Astrocyte (in vitro differentiated cells and primary cell): ENCODE measurements around the gene ASGR2. TPM values are rescaled to one million over a fixed set of nuclear protein-coding genes. Genes with fewer than 3 reads are reported as not detected.

Experiments used
- DNase-seq: peaks from one replicate; pipeline ENCODE4 v3.0.0-alpha.2; 2010; ENCODE audit warnings: low read depth
- FAIRE-seq: peaks from 2 replicates; lab custom pipeline; 2011; peaks lifted over from hg19 to GRCh38; lab: Jason Lieb, UNC
- H2AFZ ChIP-seq: 2 replicates; pipeline ENCODE4 v1.6.0; 2012; ENCODE audit warnings: low read depth, low read length, inconsistent platforms
- H3K27ac ChIP-seq: 2 replicates; pipeline ENCODE4 v1.5.1; 2011; ENCODE audit warnings: low read depth, low read length, inconsistent platforms
- H3K27me3 ChIP-seq: 2 replicates; pipeline ENCODE4 v1.6.0; 2011; ENCODE audit warnings: low read length, inconsistent platforms; ENCODE audit not compliant: insufficient read depth
- H3K36me3 ChIP-seq: 2 replicates; pipeline ENCODE4 v1.5.1; 2011; ENCODE audit warnings: low read length, inconsistent platforms; ENCODE audit not compliant: insufficient read depth
- H3K4me1 ChIP-seq: 2 replicates; pipeline ENCODE4 v1.5.1; 2011; ENCODE audit warnings: low read length, inconsistent platforms; ENCODE audit not compliant: insufficient read depth
- H3K4me2 ChIP-seq: 2 replicates; pipeline ENCODE4 v1.6.0; 2012; ENCODE audit warnings: low read length, inconsistent platforms
- H3K4me3 ChIP-seq: 2 replicates; pipeline ENCODE4 v1.5.1; 2011; ENCODE audit warnings: low read depth, mild to moderate bottlenecking, low read length, inconsistent platforms; ENCODE audit not compliant: insufficient read depth
- H3K79me2 ChIP-seq: 2 replicates; pipeline ENCODE4 v1.6.0; 2012; ENCODE audit warnings: mild to moderate bottlenecking, low read length, inconsistent platforms; ENCODE audit not compliant: insufficient read depth
- H3K9ac ChIP-seq: 2 replicates; pipeline ENCODE4 v1.6.0; 2012; ENCODE audit warnings: mild to moderate bottlenecking, low read length, inconsistent platforms
- H3K9me3 ChIP-seq: 2 replicates; pipeline ENCODE4 v1.5.1; 2012; ENCODE audit warnings: low read depth, mild to moderate bottlenecking, low read length, inconsistent platforms; ENCODE audit not compliant: insufficient read depth
- H4K20me1 ChIP-seq: 2 replicates; pipeline ENCODE4 v1.6.0; 2012; ENCODE audit warnings: low read length, inconsistent platforms; ENCODE audit not compliant: insufficient read depth
- H3K27ac Mint-ChIP-seq: one replicate; pipeline ENCODE4 v1.8.0; 2021; ENCODE audit warnings: mild to moderate bottlenecking, mixed read lengths; ENCODE audit not compliant: unreplicated experiment
- H3K27me3 Mint-ChIP-seq: one replicate; pipeline ENCODE4 v1.8.0; 2021; ENCODE audit warnings: low read depth, mixed read lengths; ENCODE audit not compliant: unreplicated experiment
- H3K36me3 Mint-ChIP-seq: one replicate; pipeline ENCODE4 v1.8.0; 2021; ENCODE audit warnings: low read depth, mixed read lengths; ENCODE audit not compliant: unreplicated experiment
- H3K4me1 Mint-ChIP-seq: one replicate; pipeline ENCODE4 v1.8.0; 2021; ENCODE audit warnings: low read depth, mixed read lengths; ENCODE audit not compliant: unreplicated experiment
- H3K4me3 Mint-ChIP-seq: one replicate; pipeline ENCODE4 v1.8.0; 2021; ENCODE audit warnings: mild to moderate bottlenecking, moderate library complexity, mixed read lengths; ENCODE audit not compliant: unreplicated experiment
- H3K9me3 Mint-ChIP-seq: one replicate; pipeline ENCODE4 v1.8.0; 2021; ENCODE audit warnings: mild to moderate bottlenecking, mixed read lengths; ENCODE audit not compliant: unreplicated experiment
- EZH2 ChIP-seq: IDR thresholded peaks from 2 replicates; pipeline ENCODE4 v1.6.1; 2012; ENCODE audit warnings: mild to moderate bottlenecking, low read length, inconsistent platforms; ENCODE audit not compliant: insufficient read depth
- total RNA-seq: library from RNA; stranded (reverse); gene quantifications from 2 replicates; pipeline ENCODE4 v1.2.1, GENCODE V29; 2021
- TF ChIP-seq, protein P1 (sequence below): IDR thresholded peaks from 2 replicates; pipeline ENCODE4 v1.5.1; 2011; ENCODE audit warnings: low read depth, mild to moderate bottlenecking, inconsistent platforms, low read length, moderate library complexity; ENCODE audit not compliant: insufficient read depth

Gene ASGR2
- total RNA-seq, 1 donor from 2014 or later, result not detected

DNA sequence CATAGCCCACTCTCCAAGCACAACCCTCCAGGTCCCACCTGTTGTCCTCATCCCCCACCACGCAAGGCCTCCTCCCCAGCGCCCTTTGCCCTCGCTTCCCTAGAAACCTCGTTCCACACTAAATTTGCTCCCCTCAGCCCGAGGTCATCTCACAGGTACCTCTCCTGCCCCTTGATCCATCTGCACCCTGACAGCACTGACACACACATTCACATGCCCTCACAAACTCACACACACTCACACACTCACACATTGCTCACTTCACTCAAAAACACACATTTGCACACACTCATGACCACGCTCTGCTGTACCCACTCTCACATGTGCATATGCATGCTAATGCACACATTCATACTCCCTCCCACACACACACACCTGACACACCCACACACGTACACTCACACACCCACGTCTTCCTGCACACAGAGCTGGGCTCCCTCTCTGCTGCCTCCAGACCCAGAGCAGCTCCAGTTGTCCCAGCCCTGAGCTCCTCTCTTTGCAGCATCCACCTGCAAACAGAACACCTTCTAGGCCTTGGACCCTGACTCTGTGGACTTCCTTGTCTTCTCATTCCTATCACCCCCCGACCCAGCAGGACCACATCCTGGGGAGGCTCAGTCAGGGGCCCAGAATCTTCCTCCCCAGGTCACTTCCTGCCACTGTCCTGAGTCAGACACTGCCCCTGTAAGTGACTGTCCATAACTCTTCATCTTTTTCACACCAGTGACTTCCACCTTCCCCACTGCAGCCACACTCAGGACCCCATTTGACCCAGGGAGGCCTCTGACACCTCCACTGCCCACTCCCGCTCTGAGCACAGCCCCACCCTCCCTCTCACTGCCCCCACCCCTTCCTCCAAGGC is 4.9 kb downstream of the ASGR2 start:
- no peaks in the 10 kb centered on the region for H3K4me1 Mint-ChIP-seq
- no peak for TF ChIP-seq EZH2
- TF ChIP-seq, protein P1, sequence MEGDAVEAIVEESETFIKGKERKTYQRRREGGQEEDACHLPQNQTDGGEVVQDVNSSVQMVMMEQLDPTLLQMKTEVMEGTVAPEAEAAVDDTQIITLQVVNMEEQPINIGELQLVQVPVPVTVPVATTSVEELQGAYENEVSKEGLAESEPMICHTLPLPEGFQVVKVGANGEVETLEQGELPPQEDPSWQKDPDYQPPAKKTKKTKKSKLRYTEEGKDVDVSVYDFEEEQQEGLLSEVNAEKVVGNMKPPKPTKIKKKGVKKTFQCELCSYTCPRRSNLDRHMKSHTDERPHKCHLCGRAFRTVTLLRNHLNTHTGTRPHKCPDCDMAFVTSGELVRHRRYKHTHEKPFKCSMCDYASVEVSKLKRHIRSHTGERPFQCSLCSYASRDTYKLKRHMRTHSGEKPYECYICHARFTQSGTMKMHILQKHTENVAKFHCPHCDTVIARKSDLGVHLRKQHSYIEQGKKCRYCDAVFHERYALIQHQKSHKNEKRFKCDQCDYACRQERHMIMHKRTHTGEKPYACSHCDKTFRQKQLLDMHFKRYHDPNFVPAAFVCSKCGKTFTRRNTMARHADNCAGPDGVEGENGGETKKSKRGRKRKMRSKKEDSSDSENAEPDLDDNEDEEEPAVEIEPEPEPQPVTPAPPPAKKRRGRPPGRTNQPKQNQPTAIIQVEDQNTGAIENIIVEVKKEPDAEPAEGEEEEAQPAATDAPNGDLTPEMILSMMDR, result no peak
- no peaks in the 10 kb centered on the region for H3K9me3 ChIP-seq
- no peaks in the 10 kb centered on the region for H3K4me1 ChIP-seq
- H3K4me3 Mint-ChIP-seq, result no peak overlapping the region
- DNase-seq (no peak), FAIRE-seq (no peak)
- no peaks in the 10 kb centered on the region for H3K36me3 Mint-ChIP-seq
- no peak overlapping the region for H2AFZ ChIP-seq
- no peak overlapping the region for H3K4me2 ChIP-seq
- H3K27ac ChIP-seq, result no peak overlapping the region
- peaks cover 7% of the 10 kb centered on the region for H3K9me3 Mint-ChIP-seq
- no peaks in the 10 kb centered on the region for H3K79me2 ChIP-seq
- peaks cover 11% of the 10 kb centered on the region for H3K27me3 Mint-ChIP-seq
- no peak overlapping the region for H3K9ac ChIP-seq
- H3K27ac Mint-ChIP-seq, result no peak overlapping the region
- H3K27me3 ChIP-seq, result peaks cover 3% of the 10 kb centered on the region
- H3K4me3 ChIP-seq, result no peak overlapping the region
- H3K36me3 ChIP-seq, result no peaks in the 10 kb centered on the region
- H4K20me1 ChIP-seq, result no peaks in the 10 kb centered on the region

DNA sequence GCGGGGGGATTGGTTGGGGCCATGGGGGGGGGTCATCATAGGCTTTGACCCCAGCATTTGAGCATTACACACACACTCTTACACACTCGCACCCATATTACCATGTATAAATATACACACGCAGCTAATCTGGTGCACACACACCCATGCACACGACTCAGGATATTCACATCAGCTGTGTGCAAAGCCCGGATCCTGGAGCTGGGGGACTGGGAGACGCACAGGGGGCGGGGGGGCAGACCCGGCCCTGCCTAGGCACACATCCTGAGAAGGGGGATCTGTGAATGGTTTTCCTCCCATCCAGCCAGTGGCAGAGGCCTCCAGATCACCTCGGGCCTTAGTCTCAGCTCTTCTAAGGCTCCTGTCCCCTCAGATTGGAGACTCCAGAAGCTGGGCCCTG is 5.6 kb downstream of the ASGR2 start:
- Histone ChIP-seq H3K79me2 (no peaks in the 10 kb centered on the region), H4K20me1 (no peaks in the 10 kb centered on the region), H3K4me3 (no peak overlapping the region), H2AFZ (no peak overlapping the region), H3K4me2 (no peak overlapping the region), H3K27me3 (peaks cover 3% of the 10 kb centered on the region), H3K27ac (no peak overlapping the region), H3K9me3 (no peaks in the 10 kb centered on the region), H3K9ac (no peak overlapping the region), H3K4me1 (no peaks in the 10 kb centered on the region), H3K36me3 (no peaks in the 10 kb centered on the region)
- Mint-ChIP-seq H3K27me3 (peaks cover 11% of the 10 kb centered on the region), H3K4me3 (no peak overlapping the region), H3K9me3 (peaks cover 7% of the 10 kb centered on the region), H3K36me3 (no peaks in the 10 kb centered on the region), H3K4me1 (no peaks in the 10 kb centered on the region), H3K27ac (no peak overlapping the region)
- FAIRE-seq, result no peak
- TF ChIP-seq, protein P1, result no peak
- TF ChIP-seq EZH2, result no peak
- no peak for DNase-seq

DNA sequence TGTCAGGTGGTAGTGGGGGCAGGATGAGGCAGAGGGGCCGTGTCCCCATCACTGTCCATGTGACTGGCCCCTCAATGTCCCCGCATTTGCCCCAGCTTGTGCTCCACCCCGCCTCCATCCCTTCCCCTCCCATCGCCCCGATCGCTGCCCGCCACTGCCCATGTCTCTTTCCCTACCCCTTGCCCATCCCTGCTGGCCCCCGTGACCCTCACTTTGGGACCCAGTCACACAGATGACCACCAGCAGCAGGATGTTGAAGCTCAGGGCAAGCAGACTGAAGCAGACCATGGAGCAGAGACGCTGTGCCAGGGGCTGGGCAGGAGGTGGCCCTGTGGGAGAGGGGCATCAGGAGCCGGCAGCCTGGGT is 6.1 kb downstream of the ASGR2 start:
- Histone ChIP-seq H3K27ac (no peak overlapping the region), H3K27me3 (peaks cover 3% of the 10 kb centered on the region), H3K9ac (no peak overlapping the region), H3K79me2 (no peaks in the 10 kb centered on the region), H3K4me3 (no peak overlapping the region), H3K9me3 (no peaks in the 10 kb centered on the region), H3K4me2 (no peak overlapping the region), H3K36me3 (no peaks in the 10 kb centered on the region), H3K4me1 (no peaks in the 10 kb centered on the region), H4K20me1 (no peaks in the 10 kb centered on the region), H2AFZ (no peak overlapping the region)
- H3K4me1 Mint-ChIP-seq, result no peaks in the 10 kb centered on the region
- no peak for FAIRE-seq
- H3K4me3 Mint-ChIP-seq, result no peak overlapping the region
- DNase-seq, result no peak
- no peak for TF ChIP-seq EZH2
- TF ChIP-seq, protein P1, result no peak
- peaks cover 12% of the 10 kb centered on the region for H3K27me3 Mint-ChIP-seq
- H3K27ac Mint-ChIP-seq, result no peak overlapping the region
- no peaks in the 10 kb centered on the region for H3K36me3 Mint-ChIP-seq
- H3K9me3 Mint-ChIP-seq, result peaks cover 7% of the 10 kb centered on the region
